Choroid plexus epithelial cell (primary cell): ENCODE results near the gene ZNF609.
A peak's percentile ranks its signal among the peaks of the same experiment; 100 is the strongest.
"Not testable (repeated sequence)": the region's sequence is repeated elsewhere in the genome, so short reads cannot be mapped to it uniquely, and the experiment has no call there.

Experiments
- DNase-seq: peaks from one replicate; pipeline ENCODE4 v3.0.0-alpha.2; 2010; ENCODE audit warnings: low read depth
- H3K4me3 ChIP-seq: 2 replicates; pipeline ENCODE4 v1.5.1; 2011; ENCODE audit warnings: low read depth, mild to moderate bottlenecking, control low read depth, low read length, moderate library complexity
- TF ChIP-seq, protein P1 (sequence below): conservative IDR thresholded peaks from 2 replicates; pipeline ENCODE4 v1.5.1; 2011; ENCODE audit warnings: low read depth, mild to moderate bottlenecking, control low read depth, inconsistent platforms, low read length, moderate library complexity

The ZNF609 gene

DNA sequence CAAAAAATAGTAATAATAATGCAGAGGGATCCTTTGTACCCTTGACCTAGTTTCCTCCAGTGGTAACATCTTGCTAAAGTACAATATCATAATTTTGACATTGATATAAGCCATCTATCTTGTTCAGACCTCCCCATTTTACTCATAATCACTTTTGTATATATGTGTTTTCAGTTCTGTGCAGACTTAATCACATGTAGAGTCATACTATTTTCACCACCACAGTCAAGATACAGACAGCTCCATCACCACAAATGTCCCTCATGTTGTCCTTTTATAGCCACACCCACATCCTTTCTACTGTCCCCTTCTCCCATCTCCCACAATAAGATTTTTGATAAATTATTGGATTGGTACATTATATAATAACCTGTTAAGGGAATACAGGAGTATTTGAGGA, 25.4 kb downstream of the ZNF609 start:
- DNase-seq = no peak
- H3K4me3 ChIP-seq = no peak overlapping the region
- TF ChIP-seq, protein P1, sequence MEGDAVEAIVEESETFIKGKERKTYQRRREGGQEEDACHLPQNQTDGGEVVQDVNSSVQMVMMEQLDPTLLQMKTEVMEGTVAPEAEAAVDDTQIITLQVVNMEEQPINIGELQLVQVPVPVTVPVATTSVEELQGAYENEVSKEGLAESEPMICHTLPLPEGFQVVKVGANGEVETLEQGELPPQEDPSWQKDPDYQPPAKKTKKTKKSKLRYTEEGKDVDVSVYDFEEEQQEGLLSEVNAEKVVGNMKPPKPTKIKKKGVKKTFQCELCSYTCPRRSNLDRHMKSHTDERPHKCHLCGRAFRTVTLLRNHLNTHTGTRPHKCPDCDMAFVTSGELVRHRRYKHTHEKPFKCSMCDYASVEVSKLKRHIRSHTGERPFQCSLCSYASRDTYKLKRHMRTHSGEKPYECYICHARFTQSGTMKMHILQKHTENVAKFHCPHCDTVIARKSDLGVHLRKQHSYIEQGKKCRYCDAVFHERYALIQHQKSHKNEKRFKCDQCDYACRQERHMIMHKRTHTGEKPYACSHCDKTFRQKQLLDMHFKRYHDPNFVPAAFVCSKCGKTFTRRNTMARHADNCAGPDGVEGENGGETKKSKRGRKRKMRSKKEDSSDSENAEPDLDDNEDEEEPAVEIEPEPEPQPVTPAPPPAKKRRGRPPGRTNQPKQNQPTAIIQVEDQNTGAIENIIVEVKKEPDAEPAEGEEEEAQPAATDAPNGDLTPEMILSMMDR = no peak

GRCh38 chr15:64490598-64491259, 30.4 kb downstream of the ZNF609 start:
- TF ChIP-seq, protein P1 = no peak
- no peak overlapping the region for H3K4me3 ChIP-seq
- peak; percentile 44 for DNase-seq

GRCh38 chr15:64493641-64494040, 33.3 kb downstream of the ZNF609 start:
- H3K4me3 ChIP-seq = no peak overlapping the region
- DNase-seq = no peak
- TF ChIP-seq, protein P1 = no peak

GRCh38 chr15:64495968-64496367, 35.6 kb downstream of the ZNF609 start:
- not testable (repeated sequence) for DNase-seq, H3K4me3 ChIP-seq

- no peak for DNase-seq
- no peak overlapping the region for H3K4me3 ChIP-seq
- TF ChIP-seq, protein P1 = no peak
Measured at GRCh38 chr15:64500695-64501395, 40.5 kb downstream of the ZNF609 start.

DNA sequence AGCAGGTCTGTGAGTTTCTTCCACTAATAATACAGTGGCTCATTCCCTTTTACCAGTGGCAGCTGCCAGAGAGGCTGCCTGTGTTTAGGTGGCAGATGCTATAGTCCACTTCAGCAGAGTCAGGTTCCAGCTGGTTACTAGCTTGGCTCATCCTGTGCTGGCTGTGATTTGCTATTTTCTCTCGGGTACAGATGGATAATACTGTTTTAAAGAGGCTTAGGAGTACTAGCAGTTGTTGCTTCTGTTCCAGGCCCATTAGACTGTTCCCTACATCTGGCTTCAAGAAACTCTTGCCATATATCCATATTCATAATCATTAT, 41.0 kb downstream of the ZNF609 start:
- TF ChIP-seq, protein P1 = no peak
- no peak overlapping the region for H3K4me3 ChIP-seq
- no peak for DNase-seq

GRCh38 chr15:64502151-64502550, 41.8 kb downstream of the ZNF609 start:
- peak; percentile 46 for DNase-seq
- TF ChIP-seq, protein P1 = no peak
- no peak overlapping the region for H3K4me3 ChIP-seq
